OCI-LY1 (cell line): Measurements from ENCODE around the gene MICB.

ENCODE experiments used
- EZH2 ChIP-seq: fragments of 200-600 bp; sonication (generic), shearing (Covaris generic); IDR thresholded peaks from 2 replicates; pipeline ENCODE4 v1.8.0; 2017; ENCODE audit warnings: borderline replicate concordance, mixed run types, mild to moderate bottlenecking, antibody characterized with exemption, low read length, moderate library complexity, mixed read lengths
- TF ChIP-seq, protein P1 (sequence below): fragments of 200-600 bp; sonication (generic), shearing (Covaris generic); IDR thresholded peaks from 2 replicates; pipeline ENCODE4 v1.5.1; 2017; ENCODE audit warnings: mild to moderate bottlenecking, antibody characterized with exemption, low read length, moderate library complexity, mixed read lengths

DNA sequence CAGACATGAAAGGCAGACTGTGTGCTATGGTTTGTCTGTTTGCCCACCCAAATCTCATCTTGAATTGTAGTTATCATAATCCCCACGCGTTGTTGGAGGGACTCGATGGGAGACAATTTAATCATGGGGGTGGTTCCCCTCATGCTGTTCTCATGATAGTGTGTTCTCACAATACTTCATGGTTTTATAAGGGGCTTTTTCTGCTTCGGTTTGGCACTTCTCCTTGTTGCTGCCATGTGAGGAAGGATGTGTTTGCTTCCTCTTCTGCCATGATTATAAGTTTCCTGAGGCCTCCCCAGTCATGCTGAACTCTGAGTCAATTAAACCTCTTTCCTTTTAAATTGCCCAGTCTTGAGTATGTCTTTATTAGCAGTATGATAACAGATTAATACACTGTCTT, 47.2 kb upstream of the MICB start:
- TF ChIP-seq, protein P1, sequence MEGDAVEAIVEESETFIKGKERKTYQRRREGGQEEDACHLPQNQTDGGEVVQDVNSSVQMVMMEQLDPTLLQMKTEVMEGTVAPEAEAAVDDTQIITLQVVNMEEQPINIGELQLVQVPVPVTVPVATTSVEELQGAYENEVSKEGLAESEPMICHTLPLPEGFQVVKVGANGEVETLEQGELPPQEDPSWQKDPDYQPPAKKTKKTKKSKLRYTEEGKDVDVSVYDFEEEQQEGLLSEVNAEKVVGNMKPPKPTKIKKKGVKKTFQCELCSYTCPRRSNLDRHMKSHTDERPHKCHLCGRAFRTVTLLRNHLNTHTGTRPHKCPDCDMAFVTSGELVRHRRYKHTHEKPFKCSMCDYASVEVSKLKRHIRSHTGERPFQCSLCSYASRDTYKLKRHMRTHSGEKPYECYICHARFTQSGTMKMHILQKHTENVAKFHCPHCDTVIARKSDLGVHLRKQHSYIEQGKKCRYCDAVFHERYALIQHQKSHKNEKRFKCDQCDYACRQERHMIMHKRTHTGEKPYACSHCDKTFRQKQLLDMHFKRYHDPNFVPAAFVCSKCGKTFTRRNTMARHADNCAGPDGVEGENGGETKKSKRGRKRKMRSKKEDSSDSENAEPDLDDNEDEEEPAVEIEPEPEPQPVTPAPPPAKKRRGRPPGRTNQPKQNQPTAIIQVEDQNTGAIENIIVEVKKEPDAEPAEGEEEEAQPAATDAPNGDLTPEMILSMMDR, result no peak
- no peak for TF ChIP-seq EZH2
